ENCODE results near the gene KLF9. TPM values are rescaled to one million over a fixed set of nuclear protein-coding genes. Genes with fewer than 3 reads are reported as not detected.

The KLF9 gene
- total and polyA plus RNA-seq, 2 donors (not counting 1 experiment from before 2014, with no cell fraction given), result 12.1 to 36.4 TPM

- CTCF ChIA-PET, result interaction anchor here (0.7 to 2.0 kb wide), 5 partner anchors 15 to 212 kb away, joined by 3 to 12 read pairs (median 6); no protein-coding TSS in a partner anchor
- intact Hi-C loops (cut with micrococcal nuclease), result no loop called here
- 88% methylated on average over 5 of the region's 10 CpGs for WGBS (ENCODE audit: insufficient coverage)
Observed at GRCh38 chr9:70389621-70390266, 24.7 kb downstream of the KLF9 start.

More at GRCh38 chr9:70389621-70390266, 24.7 kb downstream of the KLF9 start:
- no peak for ATAC-seq (ENCODE audit: low read depth)
- peaks cover 68% of the 10 kb centered on the region for H4K20me1 ChIP-seq (ENCODE audit: control insufficient read depth, insufficient read depth, low read length, poor library complexity, severe bottlenecking)
- no peak for TF ChIP-seq EZH2 (IDR thresholded peaks at IDR 0.05; ENCODE audit: borderline replicate concordance, insufficient read depth, low read depth, low read length, poor library complexity, severe bottlenecking)
- TF ChIP-seq CTCF (IDR thresholded peaks at IDR 0.05), result no peak
- H3K27me3 ChIP-seq (replicated peaks in 1 of 4; ENCODE audit: control extremely low read depth in 1 of 4, control insufficient read depth in 3 of 4, insufficient read depth in 4 of 4, low read length in 3 of 4), result no peaks in the 10 kb centered on the region
- Mint-ChIP-seq H3K4me3 (no peak overlapping the region), H3K27ac (no peak overlapping the region), H3K27me3 (no peaks in the 10 kb centered on the region), H3K9me3 (ENCODE audit: insufficient read depth) (no peaks in the 10 kb centered on the region), H3K4me1 (peaks cover 45% of the 10 kb centered on the region)
- no peak for DNase-seq
- peaks cover 0 to 14% of the 10 kb centered on the region in 2 experiments for H3K36me3 ChIP-seq (replicated peaks in 1 of 2; ENCODE audit: control extremely low read depth in 1 of 2, control insufficient read depth in 1 of 2, extremely low read depth in 1 of 2, insufficient read depth in 2 of 2, low read length in 1 of 2)
- H3K4me2 ChIP-seq (replicated peaks; ENCODE audit: low read depth, low read length, poor library complexity, severe bottlenecking), result no peak overlapping the region
- no peak overlapping the region for H3K9ac ChIP-seq (ENCODE audit: low read length)
- no peak overlapping the region for H2AFZ ChIP-seq (ENCODE audit: insufficient read depth, low read depth, low read length, poor library complexity, severe bottlenecking)
- peaks cover 9 to 11% of the 10 kb centered on the region in 2 donors for H3K4me1 ChIP-seq (ENCODE audit: control insufficient read depth in 2 of 2, insufficient read depth in 2 of 2, low read length in 2 of 2)
- H3K79me2 ChIP-seq (ENCODE audit: control insufficient read depth, insufficient read depth, low read length), result peaks cover 74% of the 10 kb centered on the region
- no peaks in the 10 kb centered on the region for H3K9me3 ChIP-seq (ENCODE audit: control extremely low read depth in 1 of 3, control insufficient read depth in 2 of 3, insufficient read depth in 1 of 3, low read length in 2 of 3)
- POLR2A ChIA-PET, result no interaction called here
- no peak overlapping the region for H3K27ac ChIP-seq (ENCODE audit: low read length in 2 of 2)
- H3K4me3 ChIP-seq (ENCODE audit: control extremely low read depth in 1 of 5, extremely low read depth in 1 of 5, insufficient read depth in 1 of 5, low read depth in 2 of 5, low read length in 4 of 5), result no peak overlapping the region

Measured in B cell (primary cell).